Measurements from ENCODE around the gene IL17RC.

Gene IL17RC

DNA sequence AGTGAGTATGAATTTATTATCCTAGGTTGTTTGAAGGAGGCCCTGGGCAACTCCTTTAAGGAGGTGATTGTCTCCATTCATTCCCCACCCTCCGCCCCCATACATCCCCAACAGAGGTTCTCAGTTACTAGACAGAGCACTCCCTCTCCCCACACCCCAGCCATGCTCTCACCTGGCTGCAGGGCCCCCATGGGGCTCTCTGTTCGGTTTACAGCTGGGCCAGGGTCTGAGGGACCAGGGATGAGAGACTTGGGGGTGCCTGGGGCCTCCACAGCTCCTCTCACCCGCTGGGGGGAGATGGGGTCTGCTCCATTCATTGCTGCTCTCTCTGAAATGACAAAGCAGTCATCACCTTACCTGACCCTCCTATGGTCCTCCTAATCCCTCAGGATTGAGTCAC lies 31.7 kb downstream of the IL17RC start:
- H3K4me3 Mint-ChIP-seq = peak overlapping the region; percentile 5 to 68 (median 67)
- H3K9me3 Mint-ChIP-seq = no peaks in the 10 kb centered on the region
- TF ChIP-seq CTCF (IDR thresholded peaks at IDR 0.05; ENCODE audit: unreplicated experiment in 3 of 3) = no peak
- H3K27me3 Mint-ChIP-seq (ENCODE audit: low read depth) = no peaks in the 10 kb centered on the region
- H3K27ac Mint-ChIP-seq = no peak overlapping the region
- peaks cover 9% of the 10 kb centered on the region for H3K4me1 Mint-ChIP-seq
- H3K36me3 Mint-ChIP-seq (ENCODE audit: low read depth) = no peaks in the 10 kb centered on the region

DNA sequence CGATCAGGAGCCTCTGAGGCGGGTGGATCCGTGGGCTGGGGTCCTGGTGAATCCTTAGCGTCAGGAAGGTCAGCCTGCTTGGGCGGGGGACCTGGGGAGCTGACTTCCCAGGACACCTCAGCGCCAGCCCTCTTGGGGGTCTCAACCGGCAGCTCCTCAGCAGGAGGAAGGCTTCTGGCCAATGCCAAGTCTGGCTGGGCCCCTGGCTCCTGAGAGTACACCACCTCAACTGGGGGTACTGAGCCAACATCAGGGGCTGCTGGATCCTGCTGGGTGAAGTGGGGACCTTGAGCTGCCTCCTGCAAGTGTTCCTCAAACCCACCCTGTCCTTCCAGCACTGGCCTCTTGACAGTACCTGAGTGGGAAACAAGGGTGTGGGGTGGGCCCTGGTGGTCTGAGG lies 32.2 kb downstream of the IL17RC start:
- H3K9me3 Mint-ChIP-seq = no peaks in the 10 kb centered on the region
- no peak overlapping the region for H3K27ac Mint-ChIP-seq
- TF ChIP-seq CTCF (IDR thresholded peaks at IDR 0.05; ENCODE audit: unreplicated experiment in 3 of 3) = no peak
- H3K36me3 Mint-ChIP-seq (ENCODE audit: low read depth) = no peaks in the 10 kb centered on the region
- peaks cover 9% of the 10 kb centered on the region for H3K4me1 Mint-ChIP-seq
- peak overlapping the region in 2 of 3 experiments; percentile 32 to 46 for H3K4me3 Mint-ChIP-seq
- no peaks in the 10 kb centered on the region for H3K27me3 Mint-ChIP-seq (ENCODE audit: low read depth)

GRCh38 chr3:9949626-9950025 lies 32.7 kb downstream of the IL17RC start:
- no peak for TF ChIP-seq CTCF (IDR thresholded peaks at IDR 0.05; ENCODE audit: unreplicated experiment in 3 of 3)
- H3K9me3 Mint-ChIP-seq = no peaks in the 10 kb centered on the region
- peak overlapping the region in 2 of 3 experiments; percentile 32 to 46 for H3K4me3 Mint-ChIP-seq
- peaks cover 14% of the 10 kb centered on the region for H3K4me1 Mint-ChIP-seq
- H3K36me3 Mint-ChIP-seq (ENCODE audit: low read depth) = no peaks in the 10 kb centered on the region
- H3K27me3 Mint-ChIP-seq (ENCODE audit: low read depth) = no peaks in the 10 kb centered on the region
- no peak overlapping the region for H3K27ac Mint-ChIP-seq

DNA sequence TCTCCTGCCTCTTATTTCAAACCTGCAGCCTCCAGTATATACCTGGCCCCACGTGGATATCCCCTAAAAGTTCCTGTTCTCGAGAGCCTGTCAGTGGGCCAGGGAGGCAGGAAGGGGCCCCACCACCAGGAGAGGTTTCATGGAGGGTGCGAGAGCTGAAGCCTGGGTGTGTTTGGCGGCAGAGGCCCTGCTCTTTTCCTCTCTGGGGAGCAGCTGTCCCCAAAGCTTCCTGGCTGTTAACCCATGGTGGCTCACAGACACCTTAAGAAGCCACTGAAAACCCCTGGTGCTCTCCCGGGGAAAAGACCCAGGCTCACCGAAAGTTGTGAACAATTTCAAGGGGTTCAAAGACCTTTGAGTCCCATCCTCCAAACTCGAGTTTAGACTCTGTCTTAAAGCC lies 34.2 kb downstream of the IL17RC start:
- Mint-ChIP-seq H3K27me3 (ENCODE audit: low read depth) (peaks cover 4% of the 10 kb centered on the region), H3K4me3 (peak overlapping the region; percentile 79 to 84 (median 81)), H3K4me1 (peaks cover 28% of the 10 kb centered on the region), H3K27ac (no peak overlapping the region), H3K36me3 (ENCODE audit: low read depth) (no peaks in the 10 kb centered on the region), H3K9me3 (no peaks in the 10 kb centered on the region)
- TF ChIP-seq CTCF (IDR thresholded peaks at IDR 0.05; ENCODE audit: unreplicated experiment in 3 of 3) = no peak

- Mint-ChIP-seq H3K9me3 (no peaks in the 10 kb centered on the region), H3K27me3 (ENCODE audit: low read depth) (peaks cover 4% of the 10 kb centered on the region), H3K36me3 (ENCODE audit: low read depth) (no peaks in the 10 kb centered on the region), H3K27ac (no peak overlapping the region), H3K4me1 (peaks cover 29% of the 10 kb centered on the region), H3K4me3 (peak overlapping the region; percentile 79 to 84 (median 81))
- no peak for TF ChIP-seq CTCF (IDR thresholded peaks at IDR 0.05; ENCODE audit: unreplicated experiment in 3 of 3)
Observed at GRCh38 chr3:9951598-9951961, 34.7 kb downstream of the IL17RC start.

GRCh38 chr3:9951962-9952805 lies 35.3 kb downstream of the IL17RC start, which contains the start of gene PRRT3:
Gene PRRT3, minus strand, starts transcription at chr3:9952408. Its CDS starts 2,293 bp downstream, at chr3:9950115.
- H3K27ac Mint-ChIP-seq = no peak within 1 kb of the TSS
- H3K4me1 Mint-ChIP-seq = peaks cover 29% of the 10 kb centered on the region
- peaks cover 4% of the 10 kb centered on the region for H3K27me3 Mint-ChIP-seq (ENCODE audit: low read depth)
- peak within 1 kb of the TSS; percentile 84 to 88 (median 84) for H3K4me3 Mint-ChIP-seq
- no peak for TF ChIP-seq CTCF (IDR thresholded peaks at IDR 0.05; ENCODE audit: unreplicated experiment in 3 of 3)
- no peaks in the 10 kb centered on the region for H3K9me3 Mint-ChIP-seq
- no peaks in the 10 kb centered on the region for H3K36me3 Mint-ChIP-seq (ENCODE audit: low read depth)

Data from nephron (organoid).